Left cardiac atrium (tissue), 4 donors: ENCODE data around the gene ARID3A. TPM values are rescaled to one million over a fixed set of nuclear protein-coding genes. Genes with fewer than 3 reads are reported as not detected.

Source experiments
- ATAC-seq, 2 donors: fragments of 200-7000 bp; cut with Tn5 transposase; one replicate each; pipeline ENCODE4 v1.9.1; 2020; ENCODE audit warnings: mild to moderate bottlenecking in 2 of 2, moderate library complexity in 2 of 2
- DNase-seq: peaks from one replicate; pipeline ENCODE4 v3.0.0-alpha.2; 2020
- intact Hi-C, 2 donors: fragments of 100-400 bp; cut with DNase I; formaldehyde crosslinking; loops; one replicate each; pipeline versions ENCODE4 v1.14.1 to v1.15.1; 2022 to 2023
- total RNA-seq, 2 donors: library from RNA; stranded (reverse); fragmentation: NEBNext Ultra II Directional; extraction: Animal tissue kit (Norgen Biotek cat#: 25700); gene quantifications; one replicate each; pipeline ENCODE4 v1.2.1, GENCODE V29; 2021
- donor health status: DM: no; HTN: yes; CAD: no.
- donor health status: DM: no; HTN: yes; CAD: no; lungs with severe emphysema.
- donor health status: DM: yes; HTN: yes; CAD: no.
- donor health status: Dilated cardiomyopathy.

ARID3A gene
- total RNA-seq, 2 donors from 2014 or later, result 5.3 to 5.8 TPM

- intact Hi-C loops, result no loop called here
- ATAC-seq (peak in 1 of 2 donors; percentile 5), DNase-seq (peak; percentile 80)
Observed at GRCh38 chr19:926589-927350, 935 bp downstream of the ARID3A start.

- no peak for DNase-seq
- intact Hi-C loops, result no loop called here
- no peak for ATAC-seq
Observed at GRCh38 chr19:927351-927779, 1.5 kb downstream of the ARID3A start.

- DNase-seq (no peak), ATAC-seq (no peak)
- intact Hi-C loops, result no loop called here
Observed at GRCh38 chr19:927780-928401, 2.1 kb downstream of the ARID3A start.

- DNase-seq (no peak), ATAC-seq (no peak)
- intact Hi-C loops, result no loop called here
Observed at GRCh38 chr19:928471-929202, 2.8 kb downstream of the ARID3A start.

GRCh38 chr19:929203-929890 lies 3.5 kb downstream of the ARID3A start:
- intact Hi-C loops, result no loop called here
- no peak for ATAC-seq

GRCh38 chr19:929891-930258 lies 4.0 kb downstream of the ARID3A start:
- intact Hi-C loops, result no loop called here
- ATAC-seq (no peak), DNase-seq (no peak)

More at GRCh38 chr19:929203-929890, 3.5 kb downstream of the ARID3A start:
- no peak for DNase-seq

- ATAC-seq, result no peak
- no peak for DNase-seq
- intact Hi-C loops, result no loop called here
Observed at GRCh38 chr19:931860-932647, 6.2 kb downstream of the ARID3A start.

GRCh38 chr19:932648-933552 lies 7.1 kb downstream of the ARID3A start:
- intact Hi-C loops, result no loop called here
- peak; percentile 73 to 78 for ATAC-seq
- DNase-seq, result peak; percentile 79

- ATAC-seq, result no peak
- intact Hi-C loops, result no loop called here
Observed at GRCh38 chr19:933553-933882, 7.7 kb downstream of the ARID3A start.

GRCh38 chr19:934197-934840 lies 8.5 kb downstream of the ARID3A start:
- DNase-seq (no peak), ATAC-seq (no peak)
- intact Hi-C loops, result no loop called here

More at GRCh38 chr19:933553-933882, 7.7 kb downstream of the ARID3A start:
- DNase-seq, result no peak

GRCh38 chr19:934865-935479 lies 9.1 kb downstream of the ARID3A start:
- intact Hi-C loops, result no loop called here
- ATAC-seq, result peak; percentile 92 to 94
- DNase-seq, result peak; percentile 90

GRCh38 chr19:936175-936546 lies 10.3 kb downstream of the ARID3A start:
- intact Hi-C loops, result no loop called here
- ATAC-seq (no peak), DNase-seq (no peak)

GRCh38 chr19:937259-937694 lies 11.4 kb downstream of the ARID3A start:
- intact Hi-C loops, result no loop called here
- DNase-seq, result no peak
- no peak for ATAC-seq

GRCh38 chr19:938233-938923 lies 12.5 kb downstream of the ARID3A start:
- no peak for ATAC-seq
- intact Hi-C loops, result no loop called here

GRCh38 chr19:939439-939838 lies 13.6 kb downstream of the ARID3A start:
- DNase-seq, result no peak
- ATAC-seq, result no peak
- intact Hi-C loops, result no loop called here

More at GRCh38 chr19:938233-938923, 12.5 kb downstream of the ARID3A start:
- no peak for DNase-seq

GRCh38 chr19:939922-940321 lies 14.1 kb downstream of the ARID3A start:
- intact Hi-C loops, result no loop called here
- no peak for ATAC-seq
- DNase-seq, result no peak
